ENCODE measurements around the gene SLC39A13. TPM values are rescaled to one million over a fixed set of nuclear protein-coding genes. Genes with fewer than 3 reads are reported as not detected.
A peak's percentile ranks its signal among the peaks of the same experiment; 100 is the strongest.

SLC39A13 gene
- total and polyA plus RNA-seq, 2 of the 13 experiments (the other 11 are each of a cell fraction or from before 2014, with no cell fraction given): 15.3 to 30.5 TPM

- FAIRE-seq (no peak), DNase-seq (ENCODE audit: low spot score) (no peak), ATAC-seq (peak; percentile 20)
- intact Hi-C loops (cut with micrococcal nuclease; ENCODE audit: unreplicated experiment) (no loop called here), in situ Hi-C loops (cut with HindIII; ENCODE audit: extremely low pct_ligation_motif_present, low pct_unique_long_range_greater_than_20kb) (loop anchor here (10.0 kb wide), 1 partner anchor 78 kb away; no protein-coding TSS in a partner anchor)
- peak overlapping the region; percentile 6; the same call in 1 of the 2 replicates for H3K4me2 ChIP-seq (ENCODE audit: low read depth, low read length)
- BruUV-seq (replicated peaks): no TSS peak
- no peaks in the 10 kb centered on the region for H3K9me3 ChIP-seq (ENCODE audit: low read length)
- no peak overlapping the region for H3K4me3 ChIP-seq (replicated peaks in 1 of 3; ENCODE audit: insufficient read depth in 1 of 3, low read depth in 2 of 3, low read length in 3 of 3)
- ChIA-PET CTCF (ENCODE audit: low intra/inter-chr PET ratio, low total read pairs) (no interaction called here), POLR2A (interaction anchor here (0.6 kb wide), 1 partner anchor 83 kb away, joined by 3 read pairs; no protein-coding TSS in a partner anchor)
- WGBS (ENCODE audit: low lambda C conversion rate): 13% methylated on average over 6 of the region's 14 CpGs
- H3K79me2 ChIP-seq (ENCODE audit: insufficient read depth, low read length): no peaks in the 10 kb centered on the region
- no peaks in the 10 kb centered on the region for H3K36me3 ChIP-seq (replicated peaks in 1 of 2; ENCODE audit: control insufficient read depth in 1 of 2, insufficient read depth in 2 of 2, low read length in 2 of 2)
- peaks cover 2% of the 10 kb centered on the region in 2 experiments; a peak in 1 of 5 replicates for H3K27me3 ChIP-seq (ENCODE audit: control insufficient read depth in 1 of 2, insufficient read depth in 2 of 2, low read length in 2 of 2)
- H3K27ac ChIP-seq (ENCODE audit: extremely low read length, insufficient read depth, low read length): no peak overlapping the region
- H3K9ac ChIP-seq (ENCODE audit: insufficient read depth, low read depth, low read length): no peak overlapping the region
- H3K4me1 ChIP-seq (ENCODE audit: insufficient read depth, low read length): peaks cover 12% of the 10 kb centered on the region; the same call in 1 of the 2 replicates
- H2AFZ ChIP-seq (ENCODE audit: low read length): no peak overlapping the region
- no peaks in the 10 kb centered on the region for H4K20me1 ChIP-seq (ENCODE audit: insufficient read depth, low read length)
- TF ChIP-seq ZNF281 (CRISPR knock-in tag; IDR thresholded peaks at IDR 0.05; ENCODE audit: borderline replicate concordance): peak; percentile 43; the same call in 1 of the 2 replicates
- TF ChIP-seq SOX6 (IDR thresholded peaks at IDR 0.05): no peak
- TF ChIP-seq SOX6 (CRISPR knock-in tag; IDR thresholded peaks at IDR 0.05): 0 out of 2 replicates have a peak, but pooled peaks have one; percentile 10
- peak; percentile 61; the same call in 1 of the 2 replicates for TF ChIP-seq CEBPB (IDR thresholded peaks at IDR 0.05; ENCODE audit: borderline replicate concordance, low read depth, low read length)
- TF ChIP-seq ZFP91 (CRISPR knock-in tag; IDR thresholded peaks at IDR 0.05; ENCODE audit: borderline replicate concordance): 0 out of 2 replicates have a peak, but pooled peaks have one; percentile 24
- TF ChIP-seq NFKB2 (CRISPR knock-in tag; IDR thresholded peaks at IDR 0.05; ENCODE audit: borderline replicate concordance): 0 out of 2 replicates have a peak, but pooled peaks have one; percentile 29
- TF ChIP-seq ZMAT3 (CRISPR knock-in tag; conservative IDR thresholded peaks at IDR 0.05): no peak
- no peak for TF ChIP-seq JARID2 (CRISPR knock-in tag; IDR thresholded peaks at IDR 0.05; ENCODE audit: insufficient replicate concordance)
- no peak for TF ChIP-seq ZUFSP (CRISPR knock-in tag; IDR thresholded peaks at IDR 0.05; ENCODE audit: borderline replicate concordance)
- no peak for TF ChIP-seq JUNB (CRISPR knock-in tag; IDR thresholded peaks at IDR 0.05; ENCODE audit: borderline replicate concordance)
- peak; percentile 47; the same call in 1 of the 2 replicates for TF ChIP-seq ZNF768 (CRISPR knock-in tag; IDR thresholded peaks at IDR 0.05)
- peak; percentile 70 for TF ChIP-seq CEBPG (CRISPR knock-in tag; IDR thresholded peaks at IDR 0.05)
- TF ChIP-seq RFX3 (CRISPR knock-in tag; IDR thresholded peaks at IDR 0.05): no peak
- TF ChIP-seq ZNF614 (CRISPR knock-in tag; IDR thresholded peaks at IDR 0.05; ENCODE audit: borderline replicate concordance): no peak
- no peak for TF ChIP-seq TBX3 (IDR thresholded peaks at IDR 0.05; ENCODE audit: borderline replicate concordance)
- no peak for TF ChIP-seq RFX5 (IDR thresholded peaks at IDR 0.05; ENCODE audit: low read depth, low read length)
- no peak for TF ChIP-seq ZNF670 (CRISPR knock-in tag; IDR thresholded peaks at IDR 0.05; ENCODE audit: borderline replicate concordance)
These were observed 31.6 kb upstream of the SLC39A13 start for GRCh38 chr11:47376525-47377371.
